Ishikawa (cell line): ENCODE measurements around the gene LZIC.

ENCODE experiments used
- CEBPB ChIP-seq: IDR thresholded peaks from 2 replicates; pipeline ENCODE4 v1.6.1; 2012
- CREB1 ChIP-seq: IDR thresholded peaks from 2 replicates; pipeline ENCODE4 v1.6.1; 2012; ENCODE audit warnings: low read depth
- EGR1 ChIP-seq: IDR thresholded peaks from 2 replicates; pipeline ENCODE4 v1.6.1; 2012
- EP300 ChIP-seq: IDR thresholded peaks from 2 replicates; pipeline ENCODE4 v1.6.1; 2012; ENCODE audit warnings: borderline replicate concordance
- FOXM1 ChIP-seq: IDR thresholded peaks from 2 replicates; pipeline ENCODE4 v1.6.1; 2012; ENCODE audit warnings: low read depth, borderline replicate concordance
- NFIC ChIP-seq: IDR thresholded peaks from 2 replicates; pipeline ENCODE4 v1.6.1; 2012
- RAD21 ChIP-seq: IDR thresholded peaks from 2 replicates; pipeline ENCODE4 v1.6.1; 2012; ENCODE audit warnings: low read depth
- TAF1 ChIP-seq: IDR thresholded peaks from 2 replicates; pipeline ENCODE4 v1.6.1; 2012; ENCODE audit warnings: low read depth, mild to moderate bottlenecking
- TCF12 ChIP-seq: IDR thresholded peaks from 2 replicates; pipeline ENCODE4 v1.6.1; 2012; ENCODE audit warnings: low read depth
- TEAD4 ChIP-seq: IDR thresholded peaks from 2 replicates; pipeline ENCODE4 v1.6.1; 2012
- YY1 ChIP-seq: IDR thresholded peaks from 2 replicates; pipeline ENCODE4 v1.6.1; 2012; ENCODE audit warnings: low read depth
- ZBTB7A ChIP-seq: IDR thresholded peaks from 2 replicates; pipeline ENCODE4 v1.6.1; 2012; ENCODE audit warnings: low read depth
- TF ChIP-seq, protein P1 (sequence below): IDR thresholded peaks from 2 replicates; pipeline ENCODE4 v1.6.1; 2012; ENCODE audit warnings: low read depth, mild to moderate bottlenecking
- TF ChIP-seq, protein P2 (sequence below): IDR thresholded peaks from 2 replicates; pipeline ENCODE4 v1.6.1; 2012
- TF ChIP-seq, protein P3 (sequence below): IDR thresholded peaks from 2 replicates; pipeline ENCODE4 v1.6.1; 2012

Gene LZIC

DNA sequence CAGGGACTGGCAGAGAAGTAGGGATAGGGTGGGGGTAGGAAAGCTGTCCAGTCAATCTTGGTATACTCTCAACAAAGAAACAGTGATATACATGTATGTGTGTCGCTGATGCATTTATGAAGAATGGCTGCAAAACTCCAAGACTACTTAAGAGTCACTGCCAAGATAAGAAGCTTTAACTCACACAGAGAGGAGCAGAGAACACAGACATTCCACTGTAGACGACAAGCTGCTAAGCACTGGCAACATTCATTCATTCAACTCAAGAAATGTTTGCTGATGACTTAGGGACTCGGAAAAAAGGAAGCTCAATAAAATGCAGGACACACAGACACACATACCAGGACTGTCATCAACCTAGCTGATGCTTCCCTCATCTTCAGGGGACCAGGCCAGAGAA, 38.6 kb downstream of the LZIC start:
- TF ChIP-seq TCF12, result no peak

DNA sequence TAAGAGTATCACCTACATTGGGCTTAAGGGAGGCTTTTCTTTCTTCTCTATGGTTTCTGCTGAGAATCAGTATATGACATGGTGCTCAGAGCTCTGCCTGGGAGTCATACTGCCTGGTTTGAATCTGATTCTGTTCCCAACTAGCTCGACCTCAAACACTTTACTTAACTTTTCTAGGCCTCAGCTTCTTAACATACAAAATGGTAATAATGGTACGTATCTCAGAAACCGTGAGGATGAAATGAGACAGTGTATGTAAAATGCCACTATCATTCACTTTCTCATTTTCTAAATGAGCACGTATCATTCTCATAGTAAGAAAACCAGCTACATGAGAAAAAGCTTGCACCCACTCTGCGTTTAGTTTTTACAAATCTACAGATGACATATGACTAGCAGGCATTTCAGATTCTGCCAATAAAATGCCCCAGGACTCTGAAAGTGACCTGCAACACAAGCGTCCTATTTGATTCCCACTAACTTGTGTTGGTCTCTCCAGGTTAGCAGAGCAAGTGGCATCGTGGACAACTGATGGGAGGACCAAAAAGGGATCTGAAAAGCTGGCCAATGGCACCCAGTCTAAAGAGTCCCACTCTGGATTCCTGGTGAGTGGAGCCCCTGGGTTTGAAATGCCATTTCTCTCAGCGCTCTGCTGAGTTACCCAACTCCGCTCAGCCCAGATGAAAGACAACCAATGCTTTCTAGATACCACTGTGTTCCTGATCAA, 39.2 kb downstream of the LZIC start:
- no peak for TF ChIP-seq FOXM1
- TF ChIP-seq YY1, result no peak
- TF ChIP-seq ZBTB7A, result no peak
- TF ChIP-seq, protein P1, sequence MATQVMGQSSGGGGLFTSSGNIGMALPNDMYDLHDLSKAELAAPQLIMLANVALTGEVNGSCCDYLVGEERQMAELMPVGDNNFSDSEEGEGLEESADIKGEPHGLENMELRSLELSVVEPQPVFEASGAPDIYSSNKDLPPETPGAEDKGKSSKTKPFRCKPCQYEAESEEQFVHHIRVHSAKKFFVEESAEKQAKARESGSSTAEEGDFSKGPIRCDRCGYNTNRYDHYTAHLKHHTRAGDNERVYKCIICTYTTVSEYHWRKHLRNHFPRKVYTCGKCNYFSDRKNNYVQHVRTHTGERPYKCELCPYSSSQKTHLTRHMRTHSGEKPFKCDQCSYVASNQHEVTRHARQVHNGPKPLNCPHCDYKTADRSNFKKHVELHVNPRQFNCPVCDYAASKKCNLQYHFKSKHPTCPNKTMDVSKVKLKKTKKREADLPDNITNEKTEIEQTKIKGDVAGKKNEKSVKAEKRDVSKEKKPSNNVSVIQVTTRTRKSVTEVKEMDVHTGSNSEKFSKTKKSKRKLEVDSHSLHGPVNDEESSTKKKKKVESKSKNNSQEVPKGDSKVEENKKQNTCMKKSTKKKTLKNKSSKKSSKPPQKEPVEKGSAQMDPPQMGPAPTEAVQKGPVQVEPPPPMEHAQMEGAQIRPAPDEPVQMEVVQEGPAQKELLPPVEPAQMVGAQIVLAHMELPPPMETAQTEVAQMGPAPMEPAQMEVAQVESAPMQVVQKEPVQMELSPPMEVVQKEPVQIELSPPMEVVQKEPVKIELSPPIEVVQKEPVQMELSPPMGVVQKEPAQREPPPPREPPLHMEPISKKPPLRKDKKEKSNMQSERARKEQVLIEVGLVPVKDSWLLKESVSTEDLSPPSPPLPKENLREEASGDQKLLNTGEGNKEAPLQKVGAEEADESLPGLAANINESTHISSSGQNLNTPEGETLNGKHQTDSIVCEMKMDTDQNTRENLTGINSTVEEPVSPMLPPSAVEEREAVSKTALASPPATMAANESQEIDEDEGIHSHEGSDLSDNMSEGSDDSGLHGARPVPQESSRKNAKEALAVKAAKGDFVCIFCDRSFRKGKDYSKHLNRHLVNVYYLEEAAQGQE, result no peak
- no peak for TF ChIP-seq EP300

GRCh38 chr1:9902060-9902452, 41.1 kb downstream of the LZIC start:
- TF ChIP-seq EGR1 (no peak), CEBPB (no peak), RAD21 (no peak), CREB1 (no peak), NFIC (no peak), TCF12 (no peak), ZBTB7A (no peak), TEAD4 (no peak), TAF1 (no peak), EP300 (no peak), YY1 (no peak), FOXM1 (no peak)
- TF ChIP-seq, protein P2, sequence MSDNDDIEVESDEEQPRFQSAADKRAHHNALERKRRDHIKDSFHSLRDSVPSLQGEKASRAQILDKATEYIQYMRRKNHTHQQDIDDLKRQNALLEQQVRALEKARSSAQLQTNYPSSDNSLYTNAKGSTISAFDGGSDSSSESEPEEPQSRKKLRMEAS, result no peak
- TF ChIP-seq, protein P1, result no peak
- TF ChIP-seq, protein P3, sequence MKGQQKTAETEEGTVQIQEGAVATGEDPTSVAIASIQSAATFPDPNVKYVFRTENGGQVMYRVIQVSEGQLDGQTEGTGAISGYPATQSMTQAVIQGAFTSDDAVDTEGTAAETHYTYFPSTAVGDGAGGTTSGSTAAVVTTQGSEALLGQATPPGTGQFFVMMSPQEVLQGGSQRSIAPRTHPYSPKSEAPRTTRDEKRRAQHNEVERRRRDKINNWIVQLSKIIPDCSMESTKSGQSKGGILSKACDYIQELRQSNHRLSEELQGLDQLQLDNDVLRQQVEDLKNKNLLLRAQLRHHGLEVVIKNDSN, result no peak

GRCh38 chr1:9901148-9902059, 41.8 kb downstream of the LZIC start:
- TF ChIP-seq CEBPB (no peak), TAF1 (no peak), TCF12 (no peak), CREB1 (no peak), TEAD4 (no peak), NFIC (no peak), FOXM1 (no peak), EGR1 (no peak), YY1 (no peak), RAD21 (no peak), ZBTB7A (no peak), EP300 (no peak)
- TF ChIP-seq, protein P2, result no peak
- TF ChIP-seq, protein P1, result no peak
- TF ChIP-seq, protein P3, result no peak
